Stimulated activated naive CD4-positive, alpha-beta T cell treated with Interleukin-2 at 50 U/mL for 16 hours (primary cell): ENCODE data around the gene NADK.

ENCODE experiments used
- DNase-seq: peaks from one replicate; lab custom pipeline; 2025; lab: John Stamatoyannopoulos, UW

The NADK gene

GRCh38 chr1:1786836-1787605, 8.8 kb upstream of the NADK start:
- no peak for DNase-seq

DNA sequence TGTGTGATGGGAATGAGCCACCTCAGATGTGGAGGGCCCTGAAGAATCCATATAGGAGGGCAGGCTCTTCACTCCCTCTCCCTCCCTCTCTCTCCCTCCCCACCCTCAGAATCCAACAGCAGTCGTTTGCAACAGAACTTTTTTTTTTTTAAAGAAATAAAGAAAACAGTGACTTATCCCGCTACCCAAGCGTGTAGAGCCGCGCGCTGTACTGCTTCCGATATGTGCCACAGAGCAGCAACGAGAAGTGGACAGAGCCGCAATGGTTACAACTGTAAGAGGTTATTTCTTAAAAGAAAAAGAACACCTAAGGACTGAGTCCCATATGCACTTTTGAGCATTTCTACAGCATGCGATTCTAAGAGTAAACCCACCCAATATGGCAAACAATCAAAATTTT, 7.4 kb upstream of the NADK start:
- DNase-seq: no peak

GRCh38 chr1:1784933-1785332, 6.7 kb upstream of the NADK start:
- no peak for DNase-seq

DNA sequence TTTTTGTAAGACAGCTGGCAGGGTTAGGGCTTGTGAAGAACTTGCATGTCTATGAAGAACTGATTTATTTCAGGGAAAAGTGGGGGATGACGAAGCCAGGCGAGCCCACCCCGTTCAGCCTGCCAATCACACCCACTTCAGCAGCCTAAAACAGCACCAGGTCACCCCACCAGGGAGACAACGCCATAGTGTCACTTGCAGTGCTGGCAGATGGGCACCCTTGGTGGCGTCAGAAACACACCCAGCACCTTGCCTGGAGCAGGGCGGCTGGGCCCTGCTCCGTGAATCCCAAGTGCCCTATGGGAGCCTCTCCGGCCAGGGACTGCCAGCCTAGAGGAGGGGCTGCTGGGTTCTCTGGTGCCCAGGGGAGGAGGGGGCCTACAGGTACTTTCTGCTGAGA, 5.0 kb upstream of the NADK start:
- no peak for DNase-seq

- no peak for DNase-seq
Measured at GRCh38 chr1:1782399-1783221, 4.3 kb upstream of the NADK start.

- no peak for DNase-seq
Measured at GRCh38 chr1:1781526-1781903, 3.2 kb upstream of the NADK start.

- no peak for DNase-seq
Measured at GRCh38 chr1:1780598-1781525, 2.6 kb upstream of the NADK start.

DNA sequence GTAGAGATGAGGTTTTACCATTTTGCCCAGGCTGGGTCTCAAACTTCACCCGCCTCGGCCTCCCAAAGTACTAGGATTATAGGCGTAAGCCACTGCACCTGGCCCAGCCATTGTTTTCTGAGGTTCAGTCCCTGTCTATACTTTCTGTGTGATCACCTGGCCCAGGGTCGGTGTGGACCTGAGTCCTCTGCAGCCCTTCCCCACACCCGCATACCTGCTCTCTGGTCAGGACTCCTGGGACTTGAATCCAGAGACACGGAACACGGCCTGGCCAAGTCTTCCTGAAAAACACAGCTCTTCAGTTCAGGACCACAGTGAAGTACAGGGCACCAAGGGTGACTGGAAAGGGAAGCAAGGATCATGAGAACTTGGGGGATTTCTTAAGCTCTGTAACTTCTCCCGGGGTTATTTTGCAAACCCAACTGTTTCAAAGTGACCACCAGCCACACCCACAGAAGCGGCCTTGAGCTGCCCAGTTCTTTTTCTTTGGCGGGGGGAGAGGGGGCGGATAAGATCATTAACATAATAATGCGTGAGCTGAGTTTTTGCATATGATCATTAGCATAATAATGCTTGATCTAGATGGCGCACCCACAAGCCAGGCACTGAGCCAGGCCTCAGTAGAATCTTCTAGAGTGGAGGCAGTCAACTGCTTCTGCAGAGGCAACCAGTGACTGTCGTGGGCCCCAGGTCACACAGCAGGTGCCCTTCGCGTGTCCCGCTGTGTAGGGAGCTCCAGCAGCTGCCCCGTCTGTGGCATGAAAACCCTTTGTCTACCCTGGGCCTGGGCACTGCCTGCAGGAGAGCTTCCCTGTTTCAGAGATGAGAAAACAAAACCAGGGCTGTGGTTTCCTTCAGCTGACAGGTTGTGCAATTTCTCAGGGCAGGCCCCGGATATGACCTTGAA, 1.7 kb upstream of the NADK start:
- DNase-seq: peak; percentile 55

DNA sequence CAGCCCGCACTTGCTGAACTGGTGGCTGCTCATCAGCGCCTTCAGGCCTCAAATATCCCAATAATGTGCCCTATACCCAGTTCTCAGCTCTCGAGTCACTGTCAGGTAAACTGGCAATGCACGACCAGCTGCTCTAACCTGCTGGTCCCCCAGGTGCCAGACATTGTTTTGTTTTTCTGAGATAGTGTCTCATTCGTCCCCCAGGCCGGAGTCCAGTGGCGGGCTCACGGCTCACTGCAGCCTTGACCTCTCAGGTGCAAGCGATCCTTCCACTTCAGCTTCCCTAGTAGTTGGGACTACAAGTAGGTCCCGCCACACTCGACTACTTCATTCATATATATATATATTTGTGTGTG, 1.0 kb upstream of the NADK start:
- no peak for DNase-seq

- peak; percentile 76 for DNase-seq
Measured at GRCh38 chr1:1778663-1779319, 521 bp upstream of the NADK start.

- no peak for DNase-seq
Measured at GRCh38 chr1:1777583-1777899, 729 bp downstream of the NADK start.

GRCh38 chr1:1776672-1777582, 1.3 kb downstream of the NADK start:
- DNase-seq: no peak

DNA sequence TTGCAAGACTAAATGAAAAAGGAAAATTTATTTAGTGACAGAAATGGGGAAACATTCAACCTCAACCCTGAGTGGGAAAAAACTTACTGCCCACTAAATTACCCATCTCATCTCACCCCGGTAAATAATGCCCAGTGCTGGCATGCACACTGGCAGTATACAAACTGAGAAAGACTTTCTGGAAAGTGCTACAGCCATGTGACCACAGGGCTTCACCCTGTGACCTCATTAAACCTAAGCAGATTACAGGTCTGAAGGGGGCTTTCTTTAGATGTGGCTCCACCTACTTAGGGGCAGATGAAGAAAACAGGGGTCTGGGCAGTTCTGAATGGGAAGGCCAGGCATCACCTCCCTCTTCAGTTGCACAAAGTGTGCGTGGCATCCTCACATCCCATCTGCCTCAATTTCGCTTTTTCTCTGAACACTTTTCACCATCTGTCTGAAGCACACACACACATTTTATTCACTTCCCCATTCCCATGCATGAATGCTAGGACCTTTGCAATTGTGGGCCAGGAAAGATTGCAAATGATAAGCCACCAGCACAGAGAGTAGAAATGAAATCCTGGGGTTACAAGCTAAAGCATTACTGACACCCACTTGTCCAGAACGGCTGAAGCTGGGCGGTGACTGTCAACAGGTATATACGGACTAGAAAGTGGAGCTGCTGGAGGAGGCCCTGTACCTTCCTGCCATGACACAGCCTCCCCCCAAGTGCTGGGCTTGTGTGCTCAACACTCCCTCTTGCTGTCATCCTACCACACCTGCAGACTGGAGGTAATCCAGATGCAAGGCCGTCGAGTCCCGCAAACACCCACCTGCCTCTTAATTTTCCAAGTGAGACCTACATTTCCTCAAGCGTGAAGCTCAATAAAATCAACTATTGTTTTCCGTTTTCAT, 2.7 kb downstream of the NADK start:
- DNase-seq: no peak

DNA sequence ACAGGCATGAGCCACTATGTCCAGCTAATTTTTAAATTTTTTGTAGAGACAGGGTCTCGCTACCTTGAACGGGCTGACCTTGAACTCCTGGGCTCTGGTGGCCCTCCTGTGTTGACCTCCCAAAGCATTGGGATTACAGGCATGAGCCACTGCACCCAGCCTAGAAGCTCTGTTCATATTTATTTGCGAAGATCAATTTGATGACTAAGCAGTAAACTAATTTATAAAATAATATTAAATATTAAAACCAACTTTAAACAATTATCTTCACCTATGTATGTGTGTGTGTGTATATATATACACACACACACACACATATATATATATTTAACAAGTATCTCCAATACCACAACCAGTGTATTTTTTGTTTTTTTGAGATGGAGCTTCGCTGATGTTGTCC, 4.4 kb downstream of the NADK start:
- DNase-seq: no peak

GRCh38 chr1:1771096-1771495, 7.2 kb downstream of the NADK start:
- DNase-seq: no peak

DNA sequence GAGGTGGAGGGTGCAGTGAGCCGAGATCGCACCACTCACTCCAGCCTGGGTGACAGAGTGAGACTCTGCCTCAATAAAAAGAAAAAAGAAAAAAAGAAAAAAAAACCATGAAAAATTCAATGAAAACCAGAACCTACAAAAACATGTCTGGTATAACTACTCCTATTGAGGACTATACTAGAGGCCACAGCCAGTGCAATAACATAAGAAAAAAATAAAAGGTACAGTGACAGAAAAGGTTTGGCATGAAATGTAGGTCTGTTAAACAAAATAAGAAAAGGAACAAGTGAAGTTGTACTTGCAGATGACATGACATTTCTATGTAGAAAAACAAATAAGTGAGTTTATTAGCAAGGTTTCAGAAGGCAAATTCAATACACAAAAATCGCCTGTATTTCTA, 8.2 kb downstream of the NADK start:
- no peak for DNase-seq

DNA sequence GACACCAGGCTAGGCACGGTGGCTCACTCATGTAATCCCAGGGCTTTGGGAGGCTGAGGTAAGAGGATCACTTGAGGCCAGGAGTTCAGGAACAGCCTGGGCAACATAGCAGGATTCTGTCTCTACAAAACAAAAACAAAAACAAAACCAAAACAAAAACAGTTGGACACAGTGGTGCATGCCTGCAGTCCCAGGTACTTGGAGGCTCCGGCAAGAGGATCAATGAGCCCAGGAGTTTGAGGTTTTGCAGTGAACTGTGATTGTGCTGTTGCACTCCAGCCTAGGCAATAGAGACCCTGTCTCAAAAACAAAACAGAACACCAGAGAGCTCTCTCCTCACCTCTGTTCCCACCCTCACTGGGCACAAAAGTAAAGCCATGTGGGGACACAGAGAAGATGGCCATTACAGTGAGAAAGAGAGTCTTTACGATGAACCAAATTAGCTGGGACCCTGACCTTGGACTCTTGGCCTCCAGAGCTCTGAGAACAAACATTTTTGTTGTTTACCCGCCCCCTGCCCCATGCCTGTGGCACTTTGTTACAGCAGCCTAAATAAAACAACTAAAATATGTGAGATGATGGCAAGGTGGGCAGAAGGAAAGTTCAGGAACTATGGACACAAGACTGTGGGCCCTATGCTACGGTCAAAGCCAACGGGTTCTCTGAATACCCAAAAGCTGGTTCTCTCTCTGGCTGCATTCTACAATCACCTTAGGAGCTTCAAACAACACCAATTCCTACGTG, 9.8 kb downstream of the NADK start:
- DNase-seq: no peak

DNA sequence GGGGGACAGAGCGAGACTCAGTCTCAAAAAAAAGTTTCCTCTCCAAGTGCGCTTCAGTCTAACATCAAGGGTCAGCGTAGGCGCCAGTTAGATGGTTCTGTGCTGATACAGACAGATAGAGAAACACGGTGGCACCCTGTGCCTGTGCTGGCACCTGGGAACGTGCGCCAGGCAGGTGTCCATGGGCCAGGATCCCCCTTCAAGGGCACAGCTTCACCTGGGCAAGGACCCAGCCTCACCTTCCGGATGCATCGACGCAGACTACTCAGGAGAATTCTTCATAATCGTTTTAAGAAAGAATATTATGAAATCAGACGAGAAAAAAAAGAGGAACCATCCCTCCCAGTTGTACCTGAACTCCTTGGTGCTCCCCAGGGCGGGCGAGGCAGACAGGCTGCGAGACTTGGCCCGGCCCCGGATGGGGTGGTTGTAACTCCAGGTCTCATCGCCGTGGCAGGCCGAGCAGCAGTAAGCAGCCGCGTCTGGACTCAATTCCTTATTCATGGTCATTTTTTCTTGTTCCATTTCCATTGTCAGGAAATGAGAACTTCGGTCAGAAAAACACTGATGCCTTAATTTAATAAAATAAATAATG, 13.3 kb downstream of the NADK start:
- no peak for DNase-seq
